Stimulated activated naive CD4-positive, alpha-beta T cell (primary cell): ENCODE results near the gene SLF2.
A peak's percentile ranks its signal among the peaks of the same experiment; 100 is the strongest.

Experiments
- DNase-seq, 6 experiments: peaks; one replicate each; lab custom pipeline; 2025; lab: John Stamatoyannopoulos, UW

SLF2 gene

GRCh38 chr10:101000127-101000914 lies 87.6 kb downstream of the SLF2 start:
- DNase-seq = no peak

- no peak for DNase-seq
Observed at GRCh38 chr10:101000915-101001658, 88.3 kb downstream of the SLF2 start.

- DNase-seq = no peak
Observed at GRCh38 chr10:101001659-101002035, 88.9 kb downstream of the SLF2 start.

GRCh38 chr10:101002456-101002855 lies 89.7 kb downstream of the SLF2 start:
- no peak for DNase-seq

GRCh38 chr10:101003639-101004206 lies 91.0 kb downstream of the SLF2 start:
- DNase-seq = no peak

GRCh38 chr10:101005361-101005760 lies 92.6 kb downstream of the SLF2 start:
- no peak for DNase-seq

GRCh38 chr10:101005869-101006567 lies 93.3 kb downstream of the SLF2 start:
- DNase-seq = no peak

- DNase-seq = no peak
Observed at GRCh38 chr10:101006593-101007098, 93.9 kb downstream of the SLF2 start.

GRCh38 chr10:101007099-101007711 lies 94.4 kb downstream of the SLF2 start:
- DNase-seq = no peak

GRCh38 chr10:101007915-101008822 lies 95.4 kb downstream of the SLF2 start:
- DNase-seq = no peak

- no peak for DNase-seq
Observed at GRCh38 chr10:101008823-101009423, 96.2 kb downstream of the SLF2 start.

GRCh38 chr10:101010329-101010728 lies 97.6 kb downstream of the SLF2 start:
- no peak for DNase-seq

GRCh38 chr10:101011517-101012423 lies 99.0 kb downstream of the SLF2 start:
- no peak for DNase-seq

- peak; percentile 19 to 68 (median 58) for DNase-seq
Observed at GRCh38 chr10:101012525-101013364, 100.0 kb downstream of the SLF2 start.

- DNase-seq = no peak
Observed at GRCh38 chr10:101013365-101013825, 100.6 kb downstream of the SLF2 start.

- DNase-seq = peak; percentile 34 to 76 (median 67)
Observed at GRCh38 chr10:101014230-101014884, 101.6 kb downstream of the SLF2 start.
